RCC 7860 (cell line): Measurements from ENCODE around the gene CBX7.

Experiments used
- DNase-seq: peaks from one replicate; pipeline ENCODE4 v3.0.0-alpha.2; 2015; ENCODE audit warnings: low spot score
- FAIRE-seq: peaks from 2 replicates; lab custom pipeline; 2012; peaks lifted over from hg19 to GRCh38; lab: Jason Lieb, UNC

CBX7 gene

GRCh38 chr22:39128508-39128907 lies 24.0 kb downstream of the CBX7 start:
- FAIRE-seq (no peak), DNase-seq (no peak)

GRCh38 chr22:39125622-39126021 lies 26.9 kb downstream of the CBX7 start:
- no peak for FAIRE-seq
- no peak for DNase-seq

- FAIRE-seq: no peak
Measured at GRCh38 chr22:39123751-39124581, 28.5 kb downstream of the CBX7 start.

GRCh38 chr22:39122772-39123470 lies 29.6 kb downstream of the CBX7 start:
- FAIRE-seq: no peak

More at GRCh38 chr22:39123751-39124581, 28.5 kb downstream of the CBX7 start:
- DNase-seq: no peak

GRCh38 chr22:39120983-39121382 lies 31.5 kb downstream of the CBX7 start:
- DNase-seq: no peak
- FAIRE-seq: no peak

More at GRCh38 chr22:39122772-39123470, 29.6 kb downstream of the CBX7 start:
- no peak for DNase-seq

- peak; percentile 27 for FAIRE-seq
- DNase-seq: peak; percentile 23
Measured at GRCh38 chr22:39117585-39118191, 34.8 kb downstream of the CBX7 start.

GRCh38 chr22:39115977-39116621 lies 36.4 kb downstream of the CBX7 start:
- DNase-seq (no peak), FAIRE-seq (no peak)

- no peak for FAIRE-seq
- DNase-seq: no peak
Measured at GRCh38 chr22:39115570-39115969, 36.9 kb downstream of the CBX7 start.

GRCh38 chr22:39114112-39114511 lies 38.4 kb downstream of the CBX7 start:
- no peak for FAIRE-seq

GRCh38 chr22:39110631-39111561 lies 41.6 kb downstream of the CBX7 start:
- FAIRE-seq: no peak
- no peak for DNase-seq

More at GRCh38 chr22:39114112-39114511, 38.4 kb downstream of the CBX7 start:
- DNase-seq: no peak

- FAIRE-seq (no peak), DNase-seq (no peak)
Measured at GRCh38 chr22:39109361-39109760, 43.1 kb downstream of the CBX7 start.

- DNase-seq (no peak), FAIRE-seq (no peak)
Measured at GRCh38 chr22:39108487-39108886, 44.0 kb downstream of the CBX7 start.

- DNase-seq (no peak), FAIRE-seq (no peak)
Measured at GRCh38 chr22:39106326-39106725, 46.2 kb downstream of the CBX7 start.

- no peak for FAIRE-seq
- DNase-seq: no peak
Measured at GRCh38 chr22:39103431-39103830, 49.0 kb downstream of the CBX7 start.

- DNase-seq (no peak), FAIRE-seq (no peak)
Measured at GRCh38 chr22:39101226-39101625, 51.3 kb downstream of the CBX7 start.

- no peak for DNase-seq
- FAIRE-seq: no peak
Measured at GRCh38 chr22:39098576-39098975, 53.9 kb downstream of the CBX7 start.

- FAIRE-seq: no peak
- no peak for DNase-seq
Measured at GRCh38 chr22:39098026-39098425, 54.5 kb downstream of the CBX7 start.

- DNase-seq (no peak), FAIRE-seq (no peak)
Measured at GRCh38 chr22:39097098-39098020, 55.1 kb downstream of the CBX7 start, which contains the start of gene APOBEC3H. Gene APOBEC3H (plus strand): TSS chr22:39097244. CDS start chr22:39100279, 3,035 bp downstream.

GRCh38 chr22:39095971-39096370 lies 56.5 kb downstream of the CBX7 start:
- DNase-seq (no peak), FAIRE-seq (no peak)
